Amniotic epithelial cell (primary cell): ENCODE measurements around the gene OSBPL2.

Source experiments
- DNase-seq: peaks from one replicate; pipeline ENCODE4 v3.0.0-alpha.2; 2010; ENCODE audit warnings: low read depth

Gene OSBPL2

DNA sequence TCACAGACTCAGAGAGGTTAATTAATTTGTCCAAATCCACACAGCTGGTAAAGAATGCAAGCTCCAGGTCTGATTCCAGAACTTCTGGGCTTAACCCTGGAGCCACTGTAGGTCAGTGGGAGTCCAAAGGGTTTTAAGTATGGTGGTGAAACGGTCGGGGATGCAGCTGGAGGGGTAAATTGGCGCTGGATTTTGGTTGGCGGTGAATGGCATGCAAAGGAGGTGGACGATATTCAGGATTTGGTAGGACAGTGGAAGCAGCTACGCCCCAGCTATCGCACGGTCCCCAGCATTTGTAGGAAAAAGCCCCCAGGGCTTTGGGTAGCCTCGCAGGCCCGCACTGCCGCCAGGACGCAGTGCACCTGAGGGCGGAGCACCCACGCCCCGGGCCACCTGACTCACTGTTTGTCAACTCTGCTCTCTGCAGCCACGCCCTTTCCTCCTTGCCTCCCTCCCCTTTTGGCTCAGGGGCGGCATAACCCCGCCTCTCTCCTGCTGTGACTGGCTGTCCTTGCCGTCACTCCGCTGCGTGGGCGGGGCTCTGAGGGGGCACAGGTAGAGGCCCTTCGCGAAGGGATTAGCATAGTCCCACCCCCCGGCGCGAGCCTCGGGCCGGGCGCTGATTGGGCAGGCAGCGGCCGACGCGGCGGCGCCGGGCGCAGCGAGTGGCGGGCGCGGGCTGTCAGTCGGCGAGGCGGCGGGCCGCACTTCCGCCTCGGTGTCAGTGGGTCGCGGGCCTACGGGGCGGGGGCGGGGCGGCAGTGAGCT, at the start of gene OSBPL2:
Gene OSBPL2 (plus strand): TSS at position 721 of the 768 bp plus-strand sequence. CDS start 17,664 bp downstream, outside the sequence.
- peak; percentile 95 for DNase-seq

DNA sequence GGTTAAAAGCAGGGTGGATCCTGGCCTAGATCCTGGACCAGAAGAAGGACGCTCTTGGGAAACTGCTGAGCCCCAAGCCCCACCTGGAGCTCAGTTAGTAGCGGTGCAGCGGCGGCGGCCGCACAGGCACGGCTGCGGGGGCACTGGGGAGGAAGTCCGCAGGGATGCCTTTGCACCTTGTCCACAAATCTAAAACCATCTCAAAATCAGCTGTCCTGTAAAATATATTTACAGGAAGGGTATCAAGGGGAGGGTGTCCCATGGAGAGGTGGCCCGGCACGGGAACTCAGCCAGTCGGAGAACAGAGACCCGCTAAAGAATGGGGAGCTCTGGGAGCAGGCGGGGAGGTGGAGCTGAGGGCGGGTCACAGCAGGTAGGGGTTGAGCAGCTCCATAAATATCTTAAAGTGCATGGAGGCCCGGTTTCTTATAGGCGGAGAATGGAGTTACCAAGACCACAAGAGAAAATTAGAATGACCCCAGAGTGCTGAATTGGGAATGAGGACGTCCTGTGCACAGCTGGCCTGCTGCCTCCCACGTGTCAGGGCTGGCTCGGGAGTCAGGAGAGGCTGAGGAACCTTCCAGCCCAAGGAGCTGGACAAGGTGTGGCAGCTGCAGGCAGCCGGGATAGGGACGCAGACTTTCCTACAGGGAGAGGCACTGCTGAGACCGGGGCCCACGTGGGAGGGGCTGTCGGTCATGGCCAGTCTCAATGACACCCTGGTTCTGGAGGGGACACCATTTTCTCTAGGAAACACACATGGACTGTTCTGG, 47.5 kb upstream of the OSBPL2 start:
- no peak for DNase-seq

DNA sequence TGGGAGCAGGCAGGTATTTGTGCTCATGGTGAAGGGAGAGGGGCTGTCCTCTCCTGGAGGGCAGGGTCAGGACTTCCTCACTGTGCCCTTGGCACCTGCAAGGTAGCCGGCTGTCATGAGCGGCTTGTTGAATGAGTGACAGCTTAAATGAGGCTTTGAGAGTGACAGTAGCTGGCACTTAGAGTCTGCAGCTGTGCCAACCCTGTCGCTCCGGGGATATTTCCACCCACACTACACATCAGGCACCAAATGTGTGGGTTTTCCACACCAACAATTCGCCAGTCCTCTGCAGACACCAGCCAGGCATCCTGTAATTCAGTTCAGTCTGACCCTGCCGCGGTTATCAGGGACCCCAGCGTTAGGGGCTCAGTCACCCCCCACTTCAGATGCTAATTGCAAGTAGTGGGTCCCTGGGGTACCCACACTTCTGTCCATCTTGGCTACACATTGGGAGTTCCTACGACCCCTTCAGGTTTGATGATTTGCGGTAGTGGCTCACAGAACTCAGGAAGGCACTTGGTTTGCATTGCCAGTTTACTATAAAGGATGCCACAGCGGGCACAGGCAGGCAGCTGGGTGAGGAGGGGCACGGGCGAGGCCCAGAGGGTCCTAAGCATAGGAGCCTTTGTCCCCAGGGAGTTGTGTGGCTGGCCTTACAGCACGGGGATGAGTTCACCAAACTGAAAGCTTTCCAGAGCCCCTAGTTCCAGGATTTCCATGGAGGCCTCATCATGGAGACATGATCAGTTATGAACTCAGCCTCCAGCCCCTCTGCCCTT, 46.4 kb upstream of the OSBPL2 start:
- no peak for DNase-seq

DNA sequence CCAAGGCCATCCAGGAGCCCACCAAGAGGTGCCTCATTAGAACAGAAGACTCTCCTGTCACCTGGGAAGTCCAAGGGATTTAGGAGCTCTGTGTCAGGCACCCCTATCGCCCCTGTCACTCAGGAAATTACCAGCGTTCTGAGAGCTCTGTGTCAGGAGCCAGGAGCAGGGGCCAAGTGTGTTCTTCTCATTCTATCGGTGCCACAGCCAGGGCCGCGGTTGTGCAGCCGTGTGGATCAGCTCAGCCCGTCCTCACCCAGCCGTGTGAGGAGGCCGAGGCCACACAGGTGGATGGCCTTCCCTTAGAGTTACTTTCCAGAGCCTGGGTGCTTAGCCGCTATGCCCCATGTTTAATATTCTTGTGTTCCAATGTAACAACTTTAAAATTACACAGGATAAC, 45.7 kb upstream of the OSBPL2 start:
- DNase-seq = no peak

DNA sequence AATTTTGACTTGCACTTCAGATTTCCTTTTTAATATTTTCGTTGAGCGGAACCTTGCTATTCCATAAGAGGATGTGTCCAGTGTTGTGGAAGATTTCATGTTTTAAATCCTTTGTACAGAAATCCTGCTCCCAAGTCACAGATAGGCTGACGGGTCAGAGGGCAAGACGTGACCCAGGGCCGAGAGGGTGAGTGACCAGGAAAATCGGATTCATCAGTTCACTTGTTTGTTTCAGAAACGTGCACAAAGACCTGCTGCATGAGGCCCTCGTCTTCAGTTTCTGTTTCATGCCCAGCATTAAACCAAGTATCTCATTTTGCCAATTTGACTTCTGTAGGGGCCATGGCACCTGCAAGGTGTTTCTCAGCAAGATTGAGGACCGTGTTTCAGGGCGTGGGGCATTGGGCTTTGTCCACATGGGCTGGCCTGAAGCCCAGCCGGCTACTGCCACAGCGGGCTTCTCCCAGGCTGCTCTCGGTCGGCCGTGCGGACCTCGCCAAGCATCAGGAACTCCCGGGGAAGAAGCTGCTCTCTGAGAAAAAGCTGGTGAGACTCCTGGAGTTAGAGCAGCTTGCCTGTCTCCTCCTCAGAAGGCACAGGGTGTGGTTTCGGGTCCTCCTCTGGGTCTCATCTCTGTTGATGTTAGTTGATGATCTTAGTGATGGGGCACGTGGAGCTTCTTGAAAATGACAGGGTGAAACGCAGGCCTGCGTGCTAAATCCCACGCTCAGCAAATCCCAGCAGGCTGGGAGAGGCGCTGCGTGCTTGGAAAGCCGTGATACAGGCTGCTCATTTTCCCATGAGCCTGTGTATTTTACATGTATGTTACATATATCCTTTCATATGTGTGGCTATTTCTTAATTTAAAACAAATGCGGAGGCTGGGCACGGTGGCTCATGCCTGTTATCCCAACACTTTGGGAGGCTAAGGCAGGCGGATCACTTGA, 45.0 kb upstream of the OSBPL2 start:
- DNase-seq = no peak

DNA sequence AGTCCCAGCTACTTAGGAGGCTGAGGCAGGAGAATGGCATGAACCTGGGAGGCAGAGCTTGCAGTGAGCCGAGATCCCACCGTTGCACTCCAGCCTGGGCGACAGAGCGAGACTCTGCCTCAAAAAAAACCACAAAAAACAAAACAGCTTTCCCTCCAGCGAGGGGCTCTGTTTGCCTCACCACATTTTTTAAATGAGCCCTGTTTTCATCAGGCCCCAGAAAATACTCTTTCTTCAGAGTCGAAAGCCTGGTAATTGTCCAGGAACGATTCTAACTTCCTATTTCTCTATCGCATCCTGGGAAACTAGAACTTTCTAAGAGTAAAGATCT, 43.3 kb upstream of the OSBPL2 start:
- no peak for DNase-seq

DNA sequence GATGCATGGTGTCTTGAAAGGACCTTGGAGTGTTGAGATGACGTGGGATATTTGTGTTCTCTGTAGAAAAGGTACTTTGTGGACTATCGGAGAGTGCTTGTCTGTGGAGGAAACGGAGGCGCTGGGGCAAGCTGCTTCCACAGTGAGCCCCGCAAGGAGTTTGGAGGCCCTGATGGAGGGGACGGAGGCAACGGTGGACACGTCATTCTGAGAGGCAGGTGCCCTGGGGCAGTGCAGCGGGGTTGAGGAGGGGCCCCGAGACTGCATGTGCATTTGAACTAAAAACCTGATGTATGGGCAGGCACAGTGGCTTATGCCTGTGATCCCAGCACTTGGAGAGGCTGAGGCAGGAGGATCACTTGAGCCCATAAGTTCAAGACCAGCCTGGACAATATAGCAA, 42.6 kb upstream of the OSBPL2 start:
- DNase-seq = no peak

DNA sequence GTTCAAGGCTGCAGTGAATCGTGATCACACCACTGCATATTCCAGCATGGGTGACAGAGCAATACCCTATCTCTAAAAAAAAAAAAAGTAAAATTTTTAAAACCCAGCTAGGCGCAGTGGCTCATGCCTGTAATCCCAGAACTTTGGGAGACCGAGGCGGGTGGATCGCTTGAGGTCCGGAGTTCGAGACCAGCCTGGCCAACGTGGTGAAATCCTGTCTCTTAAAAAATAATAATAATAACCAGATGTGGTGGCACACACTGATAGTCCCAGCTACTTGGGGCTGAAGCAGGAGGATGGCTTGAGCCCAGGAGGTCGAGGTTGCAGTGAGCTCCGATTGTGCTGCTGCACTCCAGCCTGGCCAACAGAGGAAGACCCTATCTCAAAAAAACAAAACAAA, 42.0 kb upstream of the OSBPL2 start:
- no peak for DNase-seq

DNA sequence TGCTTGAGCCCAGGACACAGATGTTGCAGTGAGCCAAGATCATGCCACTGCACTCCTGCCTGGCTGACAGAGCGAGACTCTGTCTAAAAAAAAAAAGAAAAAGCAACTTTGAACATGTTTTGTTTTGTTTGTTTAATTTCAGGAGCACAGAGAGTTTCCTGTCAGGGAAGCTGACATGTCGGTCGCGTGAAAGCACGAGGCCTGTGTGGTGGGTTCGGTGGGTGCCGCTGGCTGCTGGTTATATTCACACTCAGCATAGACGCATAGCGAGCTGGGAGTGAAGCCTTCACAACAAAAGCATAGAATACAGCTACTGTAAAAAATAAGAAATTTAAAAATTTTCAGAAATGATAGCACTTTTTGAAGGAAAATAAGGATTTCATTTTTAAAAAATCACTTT, 41.0 kb upstream of the OSBPL2 start:
- DNase-seq = no peak

DNA sequence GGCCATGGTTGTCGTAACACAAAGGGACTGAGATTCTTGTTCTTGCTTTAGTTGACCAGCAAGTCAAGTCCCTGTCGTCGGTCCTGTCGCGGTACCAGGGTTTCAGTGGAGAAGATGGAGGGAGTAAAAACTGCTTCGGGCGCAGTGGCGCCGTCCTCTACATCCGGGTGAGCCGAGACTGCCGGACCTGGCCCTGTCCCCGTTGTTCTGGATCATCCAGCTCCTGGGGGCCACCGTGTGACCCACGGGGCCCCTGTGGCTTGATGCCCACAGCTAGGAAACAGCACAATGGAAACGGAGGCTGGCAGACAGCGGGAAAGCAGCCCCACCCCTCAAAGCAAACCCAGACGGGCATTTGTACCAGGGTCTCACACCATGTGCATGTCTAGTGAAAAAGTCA, 40.5 kb upstream of the OSBPL2 start:
- DNase-seq = no peak

DNA sequence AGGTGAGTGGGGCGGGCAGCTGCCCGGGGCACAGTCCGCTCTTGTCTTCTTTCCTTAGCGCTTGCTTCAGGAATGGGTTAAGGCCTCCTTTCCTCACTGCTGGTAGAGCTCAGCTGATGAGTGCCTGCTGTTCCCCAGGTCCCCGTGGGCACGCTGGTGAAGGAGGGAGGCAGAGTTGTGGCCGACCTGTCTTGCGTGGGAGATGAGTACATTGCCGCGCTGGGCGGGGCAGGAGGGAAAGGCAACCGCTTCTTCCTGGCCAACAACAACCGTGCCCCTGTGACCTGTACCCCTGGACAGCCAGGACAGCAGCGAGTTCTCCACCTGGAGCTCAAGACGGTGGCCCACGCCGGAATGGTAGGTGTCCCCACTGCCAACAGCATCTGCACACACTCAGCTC, 39.8 kb upstream of the OSBPL2 start:
- no peak for DNase-seq

DNA sequence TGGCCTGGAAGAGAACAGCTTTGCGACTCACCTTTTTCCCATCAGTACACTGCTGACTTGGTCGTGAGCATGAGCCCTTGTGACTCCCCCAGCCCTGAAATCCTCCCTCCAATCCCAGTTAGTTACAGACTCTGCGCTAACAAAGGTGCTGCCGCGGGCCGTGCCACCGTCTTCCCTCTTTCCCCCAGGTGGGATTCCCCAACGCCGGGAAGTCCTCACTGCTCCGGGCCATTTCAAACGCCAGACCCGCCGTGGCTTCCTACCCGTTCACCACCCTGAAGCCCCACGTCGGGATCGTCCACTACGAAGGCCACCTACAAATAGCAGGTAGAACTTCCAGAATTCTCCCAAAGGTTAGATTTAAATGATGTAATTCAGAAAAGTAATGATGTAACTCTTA, 39.4 kb upstream of the OSBPL2 start:
- no peak for DNase-seq

DNA sequence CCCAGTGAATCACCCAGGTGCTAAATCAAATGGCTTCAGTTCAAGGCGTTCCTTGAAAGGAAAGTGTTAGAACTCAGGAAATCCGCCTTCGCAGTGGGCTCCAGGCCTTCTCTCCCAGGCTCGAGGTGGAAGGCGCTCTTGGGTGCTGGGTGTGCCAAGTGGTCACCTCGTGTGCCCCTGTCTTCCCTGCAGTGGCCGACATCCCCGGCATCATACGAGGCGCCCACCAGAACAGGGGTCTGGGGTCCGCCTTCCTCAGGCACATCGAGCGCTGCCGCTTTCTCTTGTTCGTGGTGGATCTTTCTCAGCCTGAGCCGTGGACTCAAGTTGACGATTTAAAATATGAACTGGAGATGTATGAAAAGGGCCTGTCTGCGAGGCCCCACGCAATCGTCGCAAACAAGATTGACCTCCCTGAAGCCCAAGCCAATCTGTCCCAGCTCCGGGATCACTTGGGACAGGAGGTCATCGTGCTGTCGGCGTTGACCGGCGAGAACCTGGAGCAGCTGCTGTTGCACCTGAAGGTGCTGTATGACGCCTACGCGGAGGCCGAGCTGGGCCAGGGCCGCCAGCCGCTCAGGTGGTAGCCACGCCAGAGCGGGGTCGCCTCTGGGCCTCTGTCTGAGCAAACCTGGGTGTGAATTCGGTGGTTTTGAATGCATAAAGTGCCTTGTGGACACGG, 37.7 kb upstream of the OSBPL2 start:
- no peak for DNase-seq

DNA sequence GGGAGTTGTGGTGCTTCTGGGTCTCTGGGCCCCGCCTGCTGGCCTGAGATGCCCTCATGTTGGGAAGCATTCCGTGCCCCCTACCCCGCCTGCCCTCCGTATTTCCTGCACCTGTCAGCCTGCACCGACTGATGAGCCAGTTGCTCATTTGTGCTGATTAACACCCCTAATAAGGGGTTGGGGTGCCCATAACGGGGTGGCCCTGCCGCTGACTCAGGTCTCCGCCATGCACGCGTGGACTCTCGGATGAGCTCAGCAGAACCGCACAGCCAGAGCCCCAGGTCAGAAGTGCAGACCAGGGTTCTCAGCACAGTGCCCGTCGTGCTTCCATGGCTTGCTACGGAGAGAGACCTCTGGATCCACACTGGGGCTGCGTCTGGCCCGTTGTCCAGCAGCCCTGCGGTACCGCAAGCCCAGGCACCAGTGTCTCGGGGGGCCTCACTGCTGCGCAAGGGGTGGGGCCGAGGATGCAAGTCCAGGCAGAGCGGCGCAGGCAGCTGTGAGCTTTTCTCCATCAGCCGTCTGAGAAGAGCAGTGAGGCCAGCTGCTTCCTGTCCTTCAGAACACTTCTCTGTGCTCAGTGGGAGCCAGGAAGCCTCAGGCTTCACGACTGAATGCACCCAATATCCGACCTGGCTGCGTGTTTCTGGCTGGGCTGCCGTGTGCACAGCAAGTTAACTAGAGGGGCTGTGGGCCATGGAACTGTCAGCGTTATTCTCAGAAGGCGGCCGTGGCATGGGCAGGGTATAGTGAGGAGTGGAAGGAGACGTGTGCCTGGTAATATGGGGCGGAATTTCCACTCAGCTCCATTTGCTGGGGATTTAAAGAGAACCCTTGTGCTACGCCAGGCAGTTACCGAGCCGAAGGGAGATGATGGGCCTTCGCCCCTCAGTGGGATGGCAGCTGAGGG, 36.9 kb upstream of the OSBPL2 start:
- DNase-seq = no peak

DNA sequence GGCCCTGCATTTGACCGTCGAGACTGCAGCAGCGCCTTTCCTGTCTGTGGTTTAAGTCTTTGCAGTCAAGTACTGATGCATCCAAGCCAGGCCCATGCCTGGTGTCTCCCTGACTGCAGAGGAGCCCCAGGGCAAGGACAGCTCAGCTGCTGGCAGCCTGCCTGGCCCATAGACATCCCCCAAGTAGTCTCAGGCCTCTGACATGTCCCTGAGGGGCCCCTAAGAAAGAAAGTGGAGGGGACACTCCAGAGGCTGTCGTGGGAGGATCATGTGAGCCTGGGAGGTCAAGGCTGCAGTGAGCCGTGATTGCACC, 36.3 kb upstream of the OSBPL2 start:
- no peak for DNase-seq

DNA sequence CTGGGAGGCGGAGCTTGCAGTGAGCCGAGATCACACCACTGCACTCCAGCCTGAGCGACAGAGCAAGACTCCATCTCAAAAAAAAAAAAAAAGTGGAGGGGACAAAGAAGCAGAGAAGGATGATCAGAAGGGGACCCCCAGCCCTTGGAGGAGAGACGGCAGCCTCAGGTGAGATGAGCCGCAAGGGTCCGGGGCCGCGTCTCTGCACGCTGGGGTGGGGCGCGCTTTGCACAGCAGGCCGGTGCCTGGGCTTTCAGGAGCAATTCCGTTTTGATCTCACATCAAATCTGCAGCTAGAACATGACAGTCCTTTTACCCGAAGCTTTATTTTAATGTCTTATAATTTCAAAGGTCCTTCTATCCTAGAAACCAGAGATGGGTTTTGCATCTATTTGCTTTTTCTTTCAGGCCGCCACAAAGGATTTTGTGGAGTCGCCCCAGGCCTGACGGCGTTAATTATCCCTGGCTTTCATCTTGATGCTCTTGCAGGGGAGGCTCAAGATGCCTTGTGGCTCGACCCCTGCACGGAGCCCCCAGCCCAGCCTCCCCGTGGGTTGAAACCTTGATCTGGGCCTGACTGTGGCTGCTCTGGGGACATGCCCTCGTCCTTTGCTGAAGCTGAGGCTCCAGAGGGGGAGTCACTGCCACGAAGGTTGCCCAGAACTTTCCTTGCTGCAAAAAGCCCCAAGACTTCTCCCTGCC, 35.5 kb upstream of the OSBPL2 start:
- DNase-seq = no peak

DNA sequence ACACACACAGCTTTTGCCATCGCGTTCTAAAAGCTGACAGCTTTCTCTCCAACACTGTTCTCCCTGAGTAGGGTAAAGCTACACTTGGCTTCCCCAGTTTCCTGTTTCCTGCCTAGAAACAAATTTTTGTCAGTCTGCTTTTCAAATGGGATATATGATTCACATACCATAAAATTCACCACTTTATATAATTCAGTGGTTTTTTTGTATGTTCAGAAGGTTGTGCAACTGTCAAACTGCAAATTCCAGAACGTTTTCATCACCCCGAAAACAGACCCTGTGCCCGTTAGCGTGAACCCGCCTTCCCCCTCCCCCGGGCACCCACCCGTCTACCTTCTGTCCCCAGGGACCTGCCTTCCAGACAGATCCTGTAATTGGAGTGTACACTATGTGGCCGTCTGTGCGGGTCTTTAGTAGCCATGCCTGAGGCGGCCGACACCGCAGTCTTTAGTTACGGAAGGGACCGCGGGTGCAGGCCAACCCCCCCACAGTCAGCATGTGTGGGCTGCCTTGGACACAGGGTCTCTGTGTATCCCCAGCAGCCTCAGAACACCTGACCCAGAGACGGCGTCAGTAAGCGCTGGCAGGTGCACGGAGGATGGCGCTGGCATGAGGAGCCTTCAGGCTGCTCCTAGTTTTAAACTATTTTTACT, 34.8 kb upstream of the OSBPL2 start:
- DNase-seq = no peak

DNA sequence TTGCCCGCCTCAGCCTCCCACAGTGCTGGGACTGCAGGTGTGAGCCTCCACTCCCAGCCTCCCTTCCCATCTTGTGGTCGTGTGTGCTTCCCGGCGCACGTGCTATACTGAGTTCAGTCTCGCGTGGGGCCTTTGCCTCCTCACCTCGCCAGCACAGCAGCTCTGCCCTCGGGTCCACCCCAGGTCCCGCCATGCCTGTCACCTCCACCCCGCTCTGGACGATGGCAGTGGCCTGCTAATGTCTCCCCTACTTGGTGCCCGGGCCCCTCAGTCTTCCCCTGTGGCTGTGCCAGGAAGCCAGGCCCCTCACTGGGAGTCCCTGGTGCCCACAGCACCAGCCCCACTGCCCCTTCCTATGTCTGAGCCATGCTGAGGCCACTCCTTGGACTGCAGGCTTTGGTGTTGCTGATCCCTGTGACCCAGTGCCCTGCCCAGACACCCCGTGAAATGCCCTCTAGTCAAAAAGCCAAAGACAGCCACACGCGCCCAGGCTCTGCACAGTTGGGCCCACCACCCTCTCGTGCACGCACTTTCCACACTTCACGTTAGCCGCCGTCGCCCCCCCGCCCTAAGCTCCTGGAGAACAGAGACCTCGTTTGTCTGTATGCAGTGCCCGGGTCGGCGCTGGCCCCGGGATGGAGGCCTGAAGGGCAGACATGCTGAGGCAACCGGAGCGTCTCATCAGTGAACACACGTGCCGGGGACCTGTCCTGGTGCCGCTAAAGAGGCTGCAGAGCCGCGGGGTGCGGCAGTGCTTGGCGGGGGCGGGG, 32.5 kb upstream of the OSBPL2 start:
- DNase-seq = no peak
